A673 (cell line): ENCODE data around the gene KRT17. TPM values are rescaled to one million over a fixed set of nuclear protein-coding genes. Genes with fewer than 3 reads are reported as not detected.
"Not testable (repeated sequence)": the region's sequence is repeated elsewhere in the genome, so short reads cannot be mapped to it uniquely, and the experiment has no call there.

ENCODE experiments used
- BruUV-seq: library from RNA; stranded (reverse); fragments of 400-500 nt; replicated peaks from 2 replicates; lab custom pipeline; 2021; lab: Mats Ljungman, UMichigan
- CTCF ChIA-PET: fragments of 300-600 bp; sonication (Branson Sonifier 250); formaldehyde crosslinking; loops from one replicate; lab custom pipeline; 2022; ENCODE audit warnings: antibody characterized with exemption; lab: Charles Lee
- POLR2A ChIA-PET: fragments of 300-600 bp; sonication (Branson Sonifier 250); formaldehyde crosslinking; loops from one replicate; lab custom pipeline; 2022; ENCODE audit warnings: antibody characterized with exemption; ENCODE audit not compliant: low non-redundant PET; lab: Charles Lee
- DNase-seq: peaks from one replicate; pipeline ENCODE4 v3.0.0-alpha.2; 2015; ENCODE audit warnings: low spot score
- H3K27ac ChIP-seq: fragments of 200-600 bp; sonication (generic); 2 replicates; pipeline ENCODE4 v1.5.1; 2016; ENCODE audit warnings: mixed run types, low read depth, mild to moderate bottlenecking, mixed read lengths, antibody characterized with exemption, low read length; ENCODE audit not compliant: poor library complexity, severe bottlenecking
- H3K27me3 ChIP-seq: fragments of 200-600 bp; sonication (generic); replicated peaks from 2 replicates; pipeline ENCODE4 v1.6.1; 2017; ENCODE audit warnings: mixed run types, low read depth, mild to moderate bottlenecking, mixed read lengths, antibody characterized with exemption, low read length; ENCODE audit not compliant: insufficient read depth, poor library complexity
- H3K36me3 ChIP-seq: fragments of 200-600 bp; sonication (generic); 2 replicates; pipeline ENCODE4 v1.6.1; 2016; ENCODE audit warnings: mixed run types, mild to moderate bottlenecking, mixed read lengths, antibody characterized with exemption, low read length; ENCODE audit not compliant: insufficient read depth, poor library complexity, severe bottlenecking
- H3K4me1 ChIP-seq: fragments of 200-600 bp; sonication (generic); 2 replicates; pipeline ENCODE4 v1.6.1; 2017; ENCODE audit warnings: mixed run types, mild to moderate bottlenecking, mixed read lengths, antibody characterized with exemption, low read length; ENCODE audit not compliant: insufficient read depth, poor library complexity, severe bottlenecking
- H3K4me3 ChIP-seq: fragments of 200-600 bp; sonication (generic); 2 replicates; pipeline ENCODE4 v1.5.1; 2016; ENCODE audit warnings: low read depth, mixed run types, mild to moderate bottlenecking, mixed read lengths, low read length; ENCODE audit not compliant: poor library complexity, severe bottlenecking
- H3K9me3 ChIP-seq: fragments of 200-600 bp; sonication (generic); 2 replicates; pipeline ENCODE4 v1.6.1; 2016; ENCODE audit warnings: mixed run types, low read depth, mild to moderate bottlenecking, mixed read lengths, antibody characterized with exemption, low read length; ENCODE audit not compliant: poor library complexity, severe bottlenecking
- EZH2 ChIP-seq: fragments of 200-600 bp; sonication (generic); IDR thresholded peaks from 2 replicates; pipeline ENCODE4 v1.6.1; 2017; ENCODE audit warnings: borderline replicate concordance, low read depth, mild to moderate bottlenecking, mixed read lengths, antibody characterized with exemption, low read length; ENCODE audit not compliant: poor library complexity, severe bottlenecking
- intact Hi-C: fragments of 100-400 bp; cut with micrococcal nuclease; formaldehyde crosslinking; loops from one replicate; pipeline ENCODE4 v1.10.0; 2022; ENCODE audit not compliant: unreplicated experiment
- total RNA-seq: library from RNA; stranded (reverse); gene quantifications from 2 replicates; pipeline ENCODE4 v1.2.3, GENCODE V29; 2021
- TF ChIP-seq, protein P1 (sequence below): fragments of 300-800, 200-600 bp; sonication (generic); conservative IDR thresholded peaks from 2 replicates; pipeline ENCODE4 v1.5.1; 2017; ENCODE audit warnings: low read depth, mild to moderate bottlenecking, antibody characterized with exemption, low read length, moderate library complexity, mixed read lengths

The KRT17 gene
- total RNA-seq, 1 experiment from 2014 or later = 54.1 TPM

DNA sequence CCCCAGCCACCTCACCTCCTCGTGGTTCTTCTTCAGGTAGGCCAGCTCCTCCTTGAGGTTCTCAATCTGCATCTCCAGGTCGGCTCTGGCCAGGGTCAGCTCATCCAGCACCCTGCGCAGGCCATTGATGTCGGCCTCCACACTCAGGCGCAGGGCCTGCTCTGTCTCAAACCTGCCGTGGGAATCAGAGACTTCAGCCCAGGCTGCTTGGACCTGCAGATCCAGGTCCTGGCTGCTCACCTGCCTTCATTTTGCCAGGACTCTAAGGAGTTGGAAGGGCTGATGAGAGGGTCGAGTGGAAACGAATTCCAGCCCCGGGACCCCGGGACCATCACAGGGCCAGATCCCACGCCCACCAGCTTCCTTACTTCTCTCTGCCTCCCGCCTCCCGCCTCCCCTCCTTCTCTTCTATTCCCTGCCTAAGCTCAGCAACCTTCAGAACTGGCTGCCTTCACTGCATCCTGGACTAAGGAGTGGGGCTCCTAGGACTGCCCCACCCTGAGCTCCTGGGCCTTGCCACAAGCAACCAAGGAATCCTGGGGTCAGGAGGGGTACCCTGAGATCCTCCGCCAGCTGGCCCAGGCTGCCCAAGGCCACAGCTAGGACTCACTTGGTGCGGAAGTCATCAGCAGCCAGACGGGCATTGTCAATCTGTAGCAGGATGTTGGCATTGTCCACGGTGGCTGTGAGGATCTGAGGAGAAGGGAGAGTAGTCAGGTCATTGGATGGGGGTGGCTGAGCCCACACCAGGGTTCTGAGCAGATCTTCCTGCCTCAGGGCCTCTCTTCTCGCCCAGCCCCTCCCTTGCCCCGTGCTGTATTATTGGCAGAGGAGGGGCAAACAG, 1.8 kb downstream of the KRT17 start:
- Histone ChIP-seq H3K27ac (peak overlapping the region; percentile 65), H3K4me3 (peak overlapping the region; percentile 7), H3K4me1 (peaks cover 17% of the 10 kb centered on the region)
- CTCF ChIA-PET, H3K36me3 ChIP-seq, H3K27me3 ChIP-seq, BruUV-seq, H3K9me3 ChIP-seq, POLR2A ChIA-PET, DNase-seq, intact Hi-C loops: not testable (repeated sequence)

DNA sequence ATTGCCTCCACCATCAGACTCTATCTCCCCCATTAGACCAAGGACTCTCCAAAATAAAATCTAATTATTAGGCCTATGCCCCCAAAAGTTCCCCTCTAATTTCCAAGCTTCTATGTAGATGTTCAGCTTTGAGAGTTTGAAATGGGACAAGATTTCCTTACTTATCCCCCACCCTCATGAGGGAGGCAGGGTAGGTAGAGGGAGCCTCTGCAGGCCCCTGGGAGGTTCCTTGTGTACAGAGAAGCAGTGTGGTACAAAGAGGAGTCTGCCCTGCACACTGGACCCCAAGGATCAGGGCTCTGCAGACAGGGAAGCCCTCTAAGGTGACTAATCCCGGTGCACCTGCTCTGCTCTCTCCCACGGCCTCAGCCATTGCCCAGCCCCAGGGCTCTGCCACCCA, 2.5 kb downstream of the KRT17 start:
- ChIA-PET POLR2A (no interaction called here), CTCF (no interaction called here)
- intact Hi-C loops = no loop called here
- no peaks in the 10 kb centered on the region for H3K9me3 ChIP-seq
- no peak for DNase-seq
- H3K27me3 ChIP-seq = no peaks in the 10 kb centered on the region
- BruUV-seq = no TSS peak
- H3K36me3 ChIP-seq = no peaks in the 10 kb centered on the region
- H3K4me1 ChIP-seq = peaks cover 17% of the 10 kb centered on the region
- H3K4me3 ChIP-seq = no peak overlapping the region
- peak overlapping the region; percentile 75 for H3K27ac ChIP-seq
- TF ChIP-seq, protein P1, sequence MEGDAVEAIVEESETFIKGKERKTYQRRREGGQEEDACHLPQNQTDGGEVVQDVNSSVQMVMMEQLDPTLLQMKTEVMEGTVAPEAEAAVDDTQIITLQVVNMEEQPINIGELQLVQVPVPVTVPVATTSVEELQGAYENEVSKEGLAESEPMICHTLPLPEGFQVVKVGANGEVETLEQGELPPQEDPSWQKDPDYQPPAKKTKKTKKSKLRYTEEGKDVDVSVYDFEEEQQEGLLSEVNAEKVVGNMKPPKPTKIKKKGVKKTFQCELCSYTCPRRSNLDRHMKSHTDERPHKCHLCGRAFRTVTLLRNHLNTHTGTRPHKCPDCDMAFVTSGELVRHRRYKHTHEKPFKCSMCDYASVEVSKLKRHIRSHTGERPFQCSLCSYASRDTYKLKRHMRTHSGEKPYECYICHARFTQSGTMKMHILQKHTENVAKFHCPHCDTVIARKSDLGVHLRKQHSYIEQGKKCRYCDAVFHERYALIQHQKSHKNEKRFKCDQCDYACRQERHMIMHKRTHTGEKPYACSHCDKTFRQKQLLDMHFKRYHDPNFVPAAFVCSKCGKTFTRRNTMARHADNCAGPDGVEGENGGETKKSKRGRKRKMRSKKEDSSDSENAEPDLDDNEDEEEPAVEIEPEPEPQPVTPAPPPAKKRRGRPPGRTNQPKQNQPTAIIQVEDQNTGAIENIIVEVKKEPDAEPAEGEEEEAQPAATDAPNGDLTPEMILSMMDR = no peak
- no peak for TF ChIP-seq EZH2

DNA sequence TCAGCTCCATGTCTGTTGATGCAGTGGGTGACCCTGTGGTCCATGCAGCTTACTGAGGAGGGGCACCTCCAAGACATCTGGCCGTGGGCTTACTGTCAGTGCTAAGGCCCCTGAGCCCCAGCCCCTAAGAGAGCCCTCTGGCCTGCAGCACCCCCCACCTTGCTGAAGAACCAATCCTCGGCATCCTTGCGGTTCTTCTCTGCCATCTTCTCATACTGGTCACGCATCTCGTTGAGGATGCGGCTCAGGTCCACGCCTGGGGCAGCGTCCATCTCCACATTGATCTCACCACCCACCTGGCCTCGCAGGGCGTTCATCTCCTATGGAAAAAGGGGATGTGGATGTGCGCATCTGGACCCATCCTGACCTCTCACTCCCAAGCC, 2.9 kb downstream of the KRT17 start:
- H3K9me3 ChIP-seq, intact Hi-C loops, BruUV-seq, H3K27me3 ChIP-seq, H3K36me3 ChIP-seq, H3K4me3 ChIP-seq, DNase-seq, POLR2A ChIA-PET: not testable (repeated sequence)
- CTCF ChIA-PET = interaction anchor here (1.0 kb wide), 1 partner anchor 42 kb away, joined by 3 read pairs; no protein-coding TSS in a partner anchor
- H3K27ac ChIP-seq = peak overlapping the region; percentile 75
- H3K4me1 ChIP-seq = peaks cover 17% of the 10 kb centered on the region

DNA sequence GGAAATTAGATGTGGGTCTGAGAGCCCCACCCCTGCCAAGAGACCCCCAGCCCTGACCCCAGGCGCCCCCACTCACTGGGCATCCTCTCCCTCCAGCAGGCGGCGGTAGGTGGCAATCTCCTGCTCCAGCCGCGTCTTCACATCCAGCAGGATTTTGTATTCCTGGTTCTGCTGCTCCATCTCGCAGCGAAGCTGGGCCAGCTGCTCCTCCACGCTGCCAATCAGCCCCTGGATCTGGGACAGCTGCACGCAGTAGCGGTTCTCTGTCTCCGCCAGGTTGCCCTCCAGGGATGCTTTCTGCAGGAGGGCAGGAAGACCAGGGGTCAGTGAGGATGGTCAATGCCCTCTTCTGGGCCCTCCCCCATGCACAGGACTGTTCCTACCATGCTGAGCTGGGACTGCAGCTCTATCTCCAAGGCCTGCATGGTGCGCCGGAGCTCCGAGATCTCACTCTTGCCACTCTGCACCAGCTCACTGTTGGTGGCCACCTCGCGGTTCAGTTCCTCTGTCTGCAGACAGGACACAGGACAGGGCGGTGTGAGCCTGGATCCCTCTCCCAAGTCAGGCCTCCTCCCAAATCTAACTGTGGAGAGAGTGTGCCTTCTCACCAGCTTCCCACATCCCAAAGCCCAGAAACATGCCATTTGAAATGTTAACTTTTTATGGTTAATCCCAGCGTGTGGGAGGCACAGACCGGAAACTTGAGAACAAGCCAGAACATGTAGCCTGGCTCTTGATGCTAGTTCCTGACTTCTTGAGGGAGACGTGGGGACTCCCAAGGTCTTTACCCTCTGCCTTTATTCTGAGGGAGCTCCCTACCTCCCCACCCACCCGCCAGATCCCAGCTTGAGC, 3.6 kb downstream of the KRT17 start:
- H3K4me1 ChIP-seq = peaks cover 17% of the 10 kb centered on the region
- BruUV-seq = TSS peak; percentile 77
- H3K36me3 ChIP-seq = no peaks in the 10 kb centered on the region
- no peak for TF ChIP-seq EZH2
- TF ChIP-seq, protein P1 = no peak
- peak; percentile 73 for DNase-seq
- peak overlapping the region; percentile 75 for H3K27ac ChIP-seq
- no peaks in the 10 kb centered on the region for H3K9me3 ChIP-seq
- intact Hi-C loops = no loop called here
- CTCF ChIA-PET = interaction anchor here (1.0 kb wide), 1 partner anchor 41 kb away, joined by 3 read pairs; no protein-coding TSS in a partner anchor
- H3K4me3 ChIP-seq = no peak overlapping the region
- POLR2A ChIA-PET = no interaction called here
- H3K27me3 ChIP-seq = no peaks in the 10 kb centered on the region

DNA sequence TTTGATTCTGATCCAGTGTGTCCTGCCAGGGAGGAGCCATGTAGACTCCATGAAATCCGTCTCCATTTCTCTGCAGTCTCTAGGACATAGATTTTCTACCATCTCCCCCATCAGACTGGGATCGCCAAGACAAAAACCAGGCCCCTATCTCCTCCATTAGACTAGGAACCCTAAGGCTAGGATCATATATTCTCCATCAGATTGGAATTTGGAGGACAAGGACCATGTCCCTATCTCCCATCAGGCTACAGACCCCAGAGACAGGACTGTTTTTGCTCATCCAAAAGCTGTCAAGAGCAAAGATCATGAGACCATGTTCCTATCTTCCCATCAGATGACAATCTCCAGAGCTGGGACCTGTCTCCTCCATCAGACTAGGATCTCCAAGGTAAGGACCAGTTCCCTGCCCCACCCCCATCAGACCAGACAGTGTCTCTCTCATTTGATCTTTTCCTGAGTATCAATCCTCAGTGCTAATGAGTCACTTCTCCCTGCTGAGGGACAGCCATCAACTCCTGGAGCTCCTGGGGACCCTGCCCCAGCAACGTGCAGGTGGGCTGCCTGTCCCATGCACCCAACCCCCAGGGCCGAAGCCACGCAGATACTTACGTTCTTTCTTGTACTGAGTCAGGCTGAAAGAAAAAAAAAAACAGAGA, 4.3 kb downstream of the KRT17 start:
- H3K4me1 ChIP-seq = peaks cover 17% of the 10 kb centered on the region
- POLR2A ChIA-PET, DNase-seq, H3K4me3 ChIP-seq, CTCF ChIA-PET, BruUV-seq, H3K36me3 ChIP-seq, H3K27ac ChIP-seq, H3K27me3 ChIP-seq, intact Hi-C loops, H3K9me3 ChIP-seq: not testable (repeated sequence)
